Osteocyte (in vitro differentiated cells): ENCODE measurements around the gene EFCAB8. TPM values are rescaled to one million over a fixed set of nuclear protein-coding genes. Genes with fewer than 3 reads are reported as not detected.

Experiments
- DNase-seq: peaks from one replicate; pipeline ENCODE4 v3.0.0; 2021; ENCODE audit warnings: mixed read lengths; ENCODE audit not compliant: unreplicated experiment; ENCODE audit errors: extremely low spot score
- H3K27ac Mint-ChIP-seq: one replicate; pipeline ENCODE4 v1.8.0; 2021; ENCODE audit warnings: mild to moderate bottlenecking, mixed read lengths; ENCODE audit not compliant: unreplicated experiment
- H3K27me3 Mint-ChIP-seq: one replicate; pipeline ENCODE4 v1.8.0; 2021; ENCODE audit warnings: mixed read lengths; ENCODE audit not compliant: unreplicated experiment
- H3K36me3 Mint-ChIP-seq: one replicate; pipeline ENCODE4 v1.8.0; 2021; ENCODE audit warnings: mixed read lengths; ENCODE audit not compliant: unreplicated experiment
- H3K4me1 Mint-ChIP-seq: one replicate; pipeline ENCODE4 v1.8.0; 2021; ENCODE audit warnings: mixed read lengths; ENCODE audit not compliant: unreplicated experiment
- H3K4me3 Mint-ChIP-seq: one replicate; pipeline ENCODE4 v1.8.0; 2021; ENCODE audit warnings: mild to moderate bottlenecking, moderate library complexity, mixed read lengths; ENCODE audit not compliant: unreplicated experiment
- H3K9me3 Mint-ChIP-seq: one replicate; pipeline ENCODE4 v1.8.0; 2021; ENCODE audit warnings: mixed read lengths; ENCODE audit not compliant: unreplicated experiment
- total RNA-seq: library from RNA; stranded (reverse); gene quantifications from 2 replicates; pipeline ENCODE4 v1.2.1, GENCODE V29; 2021
- TF ChIP-seq, protein P1 (sequence below): fragments of 200-600 bp; sonication (generic); IDR thresholded peaks from 2 replicates; pipeline ENCODE4 v1.5.0; 2021; ENCODE audit warnings: antibody characterized with exemption, mild to moderate bottlenecking, moderate library complexity

The EFCAB8 gene
- total RNA-seq, 1 donor from 2014 or later = 0.64 TPM

- no peak overlapping the region for H3K4me3 Mint-ChIP-seq
- H3K27me3 Mint-ChIP-seq = no peaks in the 10 kb centered on the region
- peaks cover 5% of the 10 kb centered on the region for H3K9me3 Mint-ChIP-seq
- TF ChIP-seq, protein P1, sequence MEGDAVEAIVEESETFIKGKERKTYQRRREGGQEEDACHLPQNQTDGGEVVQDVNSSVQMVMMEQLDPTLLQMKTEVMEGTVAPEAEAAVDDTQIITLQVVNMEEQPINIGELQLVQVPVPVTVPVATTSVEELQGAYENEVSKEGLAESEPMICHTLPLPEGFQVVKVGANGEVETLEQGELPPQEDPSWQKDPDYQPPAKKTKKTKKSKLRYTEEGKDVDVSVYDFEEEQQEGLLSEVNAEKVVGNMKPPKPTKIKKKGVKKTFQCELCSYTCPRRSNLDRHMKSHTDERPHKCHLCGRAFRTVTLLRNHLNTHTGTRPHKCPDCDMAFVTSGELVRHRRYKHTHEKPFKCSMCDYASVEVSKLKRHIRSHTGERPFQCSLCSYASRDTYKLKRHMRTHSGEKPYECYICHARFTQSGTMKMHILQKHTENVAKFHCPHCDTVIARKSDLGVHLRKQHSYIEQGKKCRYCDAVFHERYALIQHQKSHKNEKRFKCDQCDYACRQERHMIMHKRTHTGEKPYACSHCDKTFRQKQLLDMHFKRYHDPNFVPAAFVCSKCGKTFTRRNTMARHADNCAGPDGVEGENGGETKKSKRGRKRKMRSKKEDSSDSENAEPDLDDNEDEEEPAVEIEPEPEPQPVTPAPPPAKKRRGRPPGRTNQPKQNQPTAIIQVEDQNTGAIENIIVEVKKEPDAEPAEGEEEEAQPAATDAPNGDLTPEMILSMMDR = no peak
- no peak for DNase-seq
- no peaks in the 10 kb centered on the region for H3K4me1 Mint-ChIP-seq
- H3K36me3 Mint-ChIP-seq = no peaks in the 10 kb centered on the region
- no peak overlapping the region for H3K27ac Mint-ChIP-seq
Observed at GRCh38 chr20:32912688-32913087, 54.0 kb downstream of the EFCAB8 start.

- H3K27ac Mint-ChIP-seq = no peak overlapping the region
- peaks cover 5% of the 10 kb centered on the region for H3K9me3 Mint-ChIP-seq
- TF ChIP-seq, protein P1 = no peak
- H3K4me3 Mint-ChIP-seq = no peak overlapping the region
- no peaks in the 10 kb centered on the region for H3K27me3 Mint-ChIP-seq
- DNase-seq = peak; percentile 62
- no peaks in the 10 kb centered on the region for H3K4me1 Mint-ChIP-seq
- H3K36me3 Mint-ChIP-seq = no peaks in the 10 kb centered on the region
Observed at GRCh38 chr20:32914031-32914430, 55.3 kb downstream of the EFCAB8 start.

DNA sequence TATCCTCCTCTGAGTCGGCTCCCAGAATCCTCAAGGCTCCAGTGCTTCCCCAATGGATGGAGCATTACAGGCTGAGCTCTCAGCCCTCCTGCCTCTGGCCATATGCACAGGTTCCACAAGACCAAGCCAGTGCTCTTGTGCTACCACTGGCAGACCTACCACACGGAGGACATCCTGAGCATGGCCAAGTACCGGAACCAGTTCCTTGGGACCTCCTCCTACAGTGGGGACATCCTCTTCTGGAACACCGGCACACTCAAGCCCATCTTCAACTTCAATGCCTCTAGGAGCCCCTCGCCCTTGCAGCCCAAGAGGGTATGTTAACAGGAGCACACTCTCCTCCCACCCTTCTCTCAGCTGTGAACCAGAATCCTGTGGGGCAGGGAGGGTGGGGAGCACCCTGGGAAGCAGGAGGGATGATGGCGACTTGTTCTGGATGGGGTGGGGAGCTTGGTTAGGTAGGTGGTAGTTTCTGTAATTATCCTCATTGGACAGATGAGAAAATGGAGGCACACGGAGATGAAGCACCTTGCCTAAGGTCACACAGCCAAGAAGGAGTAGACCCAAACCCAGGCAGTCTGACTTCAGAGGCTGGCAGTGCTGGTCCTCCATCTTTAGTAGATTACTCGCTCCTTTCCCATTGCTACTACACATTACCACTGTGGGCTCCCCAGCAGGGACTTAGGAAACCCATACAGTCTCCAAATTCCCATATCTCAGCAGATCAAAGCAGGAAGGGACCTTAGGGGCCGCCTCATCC lies 58.6 kb downstream of the EFCAB8 start:
- H3K9me3 Mint-ChIP-seq = peaks cover 5% of the 10 kb centered on the region
- peak; percentile 53 for DNase-seq
- TF ChIP-seq, protein P1 = no peak
- no peaks in the 10 kb centered on the region for H3K4me1 Mint-ChIP-seq
- no peak overlapping the region for H3K27ac Mint-ChIP-seq
- peaks cover 3% of the 10 kb centered on the region for H3K27me3 Mint-ChIP-seq
- H3K4me3 Mint-ChIP-seq = no peak overlapping the region
- H3K36me3 Mint-ChIP-seq = no peaks in the 10 kb centered on the region

GRCh38 chr20:32918296-32918695 lies 59.6 kb downstream of the EFCAB8 start:
- Mint-ChIP-seq H3K27me3 (peaks cover 5% of the 10 kb centered on the region), H3K9me3 (peaks cover 5% of the 10 kb centered on the region), H3K27ac (no peak overlapping the region), H3K4me1 (no peaks in the 10 kb centered on the region), H3K36me3 (no peaks in the 10 kb centered on the region), H3K4me3 (no peak overlapping the region)
- peak; percentile 82 for DNase-seq
- TF ChIP-seq, protein P1 = no peak

DNA sequence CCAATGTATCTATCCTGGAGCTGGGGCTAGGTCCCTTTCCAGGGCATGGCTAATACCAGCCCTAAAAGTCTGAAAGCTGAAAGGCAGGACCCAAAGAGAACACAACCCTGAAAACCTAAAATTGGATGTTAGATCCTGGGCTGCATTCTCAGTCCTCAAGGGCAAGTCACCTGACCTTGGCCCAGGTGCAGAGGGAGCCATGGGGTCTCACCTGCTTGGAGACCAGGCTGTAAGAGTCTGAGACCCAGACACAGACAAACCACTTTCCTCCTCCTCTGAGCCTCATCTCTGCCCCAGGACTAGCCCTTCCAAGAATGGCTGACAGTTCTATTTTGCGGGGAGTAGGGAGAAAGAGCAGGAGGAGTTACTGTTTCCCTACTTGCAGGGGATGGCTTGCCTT lies 60.0 kb downstream of the EFCAB8 start:
- DNase-seq = no peak
- no peak overlapping the region for H3K27ac Mint-ChIP-seq
- peaks cover 5% of the 10 kb centered on the region for H3K27me3 Mint-ChIP-seq
- TF ChIP-seq, protein P1 = no peak
- H3K4me1 Mint-ChIP-seq = no peaks in the 10 kb centered on the region
- no peak overlapping the region for H3K4me3 Mint-ChIP-seq
- H3K9me3 Mint-ChIP-seq = peaks cover 5% of the 10 kb centered on the region
- no peaks in the 10 kb centered on the region for H3K36me3 Mint-ChIP-seq
